Natural killer cell (primary cell): ENCODE measurements around the gene RAPGEF4. TPM values are rescaled to one million over a fixed set of nuclear protein-coding genes. Genes with fewer than 3 reads are reported as not detected.

ENCODE experiments used
- ATAC-seq, 3 donors: fragments of 150-1000 bp in 2 of 3; fragments of 200-7000 bp in 1 of 3; cut with Tn5 transposase; 1 replicate in 1 of 3; 2 replicates in 2 of 3; pipeline ENCODE4 v1.10.0; 2021; ENCODE audit warnings: mild to moderate bottlenecking in 2 of 3, moderate library complexity in 2 of 3
- DNase-seq, 2 donors: peaks; one replicate each; pipeline versions ENCODE4 v3.0.0 to v3.0.0-alpha.2; 2013 to 2021; ENCODE audit warnings: mixed read lengths in 1 of 2
- H3K27ac ChIP-seq: one replicate; pipeline ENCODE4 v1.5.1; 2013; ENCODE audit warnings: mild to moderate bottlenecking, low read length
- H3K27me3 ChIP-seq: one replicate; pipeline ENCODE4 v1.6.1; 2013; ENCODE audit warnings: low read length; ENCODE audit not compliant: control insufficient read depth, insufficient read depth
- H3K36me3 ChIP-seq: one replicate; pipeline ENCODE4 v1.6.1; 2013; ENCODE audit warnings: low read length; ENCODE audit not compliant: control insufficient read depth, insufficient read depth
- H3K4me1 ChIP-seq: one replicate; pipeline ENCODE4 v1.6.1; 2013; ENCODE audit warnings: low read length; ENCODE audit not compliant: control insufficient read depth, insufficient read depth
- H3K4me3 ChIP-seq: one replicate; pipeline ENCODE4 v1.5.1; 2013; ENCODE audit warnings: low read length
- H3K9me3 ChIP-seq: one replicate; pipeline ENCODE4 v1.6.1; 2013; ENCODE audit warnings: low read length; ENCODE audit not compliant: control insufficient read depth, insufficient read depth
- H3K27ac Mint-ChIP-seq, 2 donors: one replicate each; pipeline ENCODE4 v1.8.0; 2022; ENCODE audit warnings: mild to moderate bottlenecking in 2 of 2, mixed read lengths in 2 of 2, moderate library complexity in 1 of 2
- H3K27me3 Mint-ChIP-seq, 2 donors: one replicate each; pipeline ENCODE4 v1.8.0; 2022; ENCODE audit warnings: low read depth in 2 of 2, mixed read lengths in 2 of 2
- H3K36me3 Mint-ChIP-seq: one replicate; pipeline ENCODE4 v1.8.0; 2022; ENCODE audit warnings: mixed read lengths
- H3K4me1 Mint-ChIP-seq, 2 donors: one replicate each; pipeline ENCODE4 v1.8.0; 2022; ENCODE audit warnings: mixed read lengths in 2 of 2
- H3K4me3 Mint-ChIP-seq: one replicate; pipeline ENCODE4 v1.8.0; 2022; ENCODE audit warnings: mild to moderate bottlenecking, moderate library complexity, mixed read lengths
- H3K9me3 Mint-ChIP-seq, 2 donors: one replicate each; pipeline ENCODE4 v1.8.0; 2022; ENCODE audit warnings: mixed read lengths in 2 of 2
- CTCF ChIP-seq: fragments of 200-600 bp; IDR thresholded peaks from one replicate; pipeline ENCODE4 v1.8.0; 2022; ENCODE audit warnings: antibody characterized with exemption
- WGBS: methylation state at CpG from one replicate; pipeline ENCODE4 v1.1.7; 2013; ENCODE audit warnings: missing lambda C conversion rate; ENCODE audit not compliant: insufficient coverage; 5-methylcytosine and 5-hydroxymethylcytosine counted together
- intact Hi-C: fragments of 100-400 bp; cut with micrococcal nuclease; formaldehyde crosslinking; loops from one replicate; pipeline ENCODE4 v1.14.2; 2022
- total RNA-seq, 4 donors: library from RNA; stranded (reverse); fragments of 120-200 nt in 1 of 4; gene quantifications; one replicate each; pipeline versions ENCODE4 v1.2.3 to v1.2.4, GENCODE V29; 2013 to 2022

Gene RAPGEF4
- total RNA-seq, 3 donors from 2014 or later (not counting 1 experiment from before 2014, with no cell fraction given), result 0.50 TPM; not detected in 2

GRCh38 chr2:172845028-172845630, 109.5 kb downstream of the RAPGEF4 start:
- 82% methylated on average over 2 of the region's 2 CpGs for WGBS
- no peaks in the 10 kb centered on the region for H3K27me3 ChIP-seq

GRCh38 chr2:172846551-172846950, 110.9 kb downstream of the RAPGEF4 start:
- no peaks in the 10 kb centered on the region for H3K9me3 ChIP-seq
- Mint-ChIP-seq H3K9me3 (peaks cover 0 to 2% of the 10 kb centered on the region in 2 donors), H3K27me3 (peaks cover 0 to 2% of the 10 kb centered on the region in 2 donors), H3K36me3 (no peaks in the 10 kb centered on the region), H3K4me1 (no peaks in the 10 kb centered on the region), H3K27ac (no peak overlapping the region), H3K4me3 (no peak overlapping the region)
- 88% methylated on average over 5 of the region's 5 CpGs for WGBS
- no peak overlapping the region for H3K27ac ChIP-seq
- intact Hi-C loops, result no loop called here
- TF ChIP-seq CTCF, result no peak
- no peaks in the 10 kb centered on the region for H3K4me1 ChIP-seq
- no peaks in the 10 kb centered on the region for H3K27me3 ChIP-seq
- no peak for ATAC-seq
- H3K4me3 ChIP-seq, result no peak overlapping the region
- H3K36me3 ChIP-seq, result no peaks in the 10 kb centered on the region
- DNase-seq, result no peak

More at GRCh38 chr2:172845028-172845630, 109.5 kb downstream of the RAPGEF4 start:
- DNase-seq, result no peak
- Mint-ChIP-seq H3K4me3 (no peak overlapping the region), H3K4me1 (no peaks in the 10 kb centered on the region), H3K36me3 (no peaks in the 10 kb centered on the region), H3K27me3 (peaks cover 0 to under 1% of the 10 kb centered on the region in 2 donors), H3K9me3 (no peaks in the 10 kb centered on the region), H3K27ac (no peak overlapping the region)
- Histone ChIP-seq H3K4me3 (no peak overlapping the region), H3K4me1 (no peaks in the 10 kb centered on the region), H3K9me3 (no peaks in the 10 kb centered on the region), H3K27ac (no peak overlapping the region), H3K36me3 (no peaks in the 10 kb centered on the region)
- no peak for ATAC-seq
- intact Hi-C loops, result no loop called here
- no peak for TF ChIP-seq CTCF

- H3K27ac Mint-ChIP-seq, result no peak overlapping the region
- 80% methylated on average over 5 of the region's 5 CpGs for WGBS
- ATAC-seq (no peak), DNase-seq (no peak)
- H3K36me3 Mint-ChIP-seq, result no peaks in the 10 kb centered on the region
- Histone ChIP-seq H3K9me3 (no peaks in the 10 kb centered on the region), H3K36me3 (no peaks in the 10 kb centered on the region), H3K27me3 (no peaks in the 10 kb centered on the region), H3K4me1 (no peaks in the 10 kb centered on the region), H3K4me3 (no peak overlapping the region), H3K27ac (no peak overlapping the region)
- no peak overlapping the region for H3K4me3 Mint-ChIP-seq
- H3K27me3 Mint-ChIP-seq, result peaks cover 0 to 2% of the 10 kb centered on the region in 2 donors
- intact Hi-C loops, result no loop called here
- H3K9me3 Mint-ChIP-seq, result peaks cover 0 to 2% of the 10 kb centered on the region in 2 donors
- no peak for TF ChIP-seq CTCF
- no peaks in the 10 kb centered on the region for H3K4me1 Mint-ChIP-seq
Measured at GRCh38 chr2:172847188-172847587, 111.5 kb downstream of the RAPGEF4 start.

- Histone ChIP-seq H3K27me3 (no peaks in the 10 kb centered on the region), H3K27ac (no peak overlapping the region), H3K4me1 (no peaks in the 10 kb centered on the region), H3K4me3 (no peak overlapping the region), H3K9me3 (no peaks in the 10 kb centered on the region), H3K36me3 (no peaks in the 10 kb centered on the region)
- no peak for ATAC-seq
- no peak overlapping the region for H3K27ac Mint-ChIP-seq
- no peaks in the 10 kb centered on the region for H3K4me1 Mint-ChIP-seq
- TF ChIP-seq CTCF, result no peak
- intact Hi-C loops, result no loop called here
- H3K9me3 Mint-ChIP-seq, result peaks cover 0 to 2% of the 10 kb centered on the region in 2 donors
- no peak for DNase-seq
- WGBS, result no CpG with 5 or more reads among the region's 2 CpGs
- H3K4me3 Mint-ChIP-seq, result no peak overlapping the region
- peaks cover 0 to 2% of the 10 kb centered on the region in 2 donors for H3K27me3 Mint-ChIP-seq
- H3K36me3 Mint-ChIP-seq, result no peaks in the 10 kb centered on the region
Measured at GRCh38 chr2:172848519-172848918, 112.9 kb downstream of the RAPGEF4 start.
